Peyer's patch (tissue), 4 donors: Measurements from ENCODE around the gene SSTR3. TPM values are rescaled to one million over a fixed set of nuclear protein-coding genes. Genes with fewer than 3 reads are reported as not detected.

Experiments
- DNase-seq, 3 donors: peaks; one replicate each; pipeline ENCODE4 v3.0.0-alpha.2; 2017 to 2019
- H3K27ac ChIP-seq, 4 donors: fragments of 200-600 bp; sonication (generic); one replicate each; pipeline ENCODE4 v1.5.1; 2016 to 2019
- H3K27me3 ChIP-seq, 2 donors: fragments of 200-600 bp; sonication (generic); one replicate each; pipeline ENCODE4 v1.5.1; 2019
- H3K36me3 ChIP-seq, 3 donors: fragments of 200-600 bp; sonication (generic); one replicate each; pipeline ENCODE4 v1.5.1; 2016 to 2019
- H3K4me1 ChIP-seq, 4 donors: fragments of 200-600 bp; sonication (generic); one replicate each; pipeline ENCODE4 v1.5.1; 2016 to 2019
- H3K4me3 ChIP-seq, 4 donors: fragments of 200-600 bp; sonication (generic); 1 replicate in 3 of 4; 2 replicates in 1 of 4; pipeline ENCODE4 v1.5.1; 2016 to 2019; ENCODE audit warnings: mild to moderate bottlenecking in 1 of 4
- H3K9me3 ChIP-seq, 4 donors: fragments of 200-600 bp; sonication (generic); one replicate each; pipeline ENCODE4 v1.5.1; 2016 to 2019; ENCODE audit warnings: mild to moderate bottlenecking in 1 of 4
- POLR2A ChIP-seq, 2 donors: fragments of 450-650 bp; IDR thresholded peaks; one replicate each; pipeline ENCODE4 v1.5.1; 2017; ENCODE audit warnings: antibody characterized with exemption in 2 of 2, mild to moderate bottlenecking in 2 of 2, moderate library complexity in 2 of 2
- small RNA-seq, 2 donors: library from RNA; depleted of rRNA; stranded (forward); fragments of <200 nt; gene quantifications; one replicate each; pipeline ENCODE3, GENCODE V24; 2016
- total RNA-seq, 4 donors: library from RNA; depleted of rRNA; stranded (reverse); fragments of >200 nt; gene quantifications; one replicate each; pipeline ENCODE4 v1.1.0, GENCODE V29; 2016
- TF ChIP-seq, protein P1 (sequence below), 6 experiments: fragments of 450-650 bp in 4 of 6; fragments of 200-600 bp in 2 of 6; sonication (generic) in 1 of 6; IDR thresholded peaks; one replicate each; pipeline ENCODE4 v1.5.1; 2017 to 2019; ENCODE audit warnings: antibody characterized with exemption in 6 of 6, mild to moderate bottlenecking in 3 of 6, moderate library complexity in 1 of 6

The SSTR3 gene
- total RNA-seq, 4 donors from 2014 or later: not detected

DNA sequence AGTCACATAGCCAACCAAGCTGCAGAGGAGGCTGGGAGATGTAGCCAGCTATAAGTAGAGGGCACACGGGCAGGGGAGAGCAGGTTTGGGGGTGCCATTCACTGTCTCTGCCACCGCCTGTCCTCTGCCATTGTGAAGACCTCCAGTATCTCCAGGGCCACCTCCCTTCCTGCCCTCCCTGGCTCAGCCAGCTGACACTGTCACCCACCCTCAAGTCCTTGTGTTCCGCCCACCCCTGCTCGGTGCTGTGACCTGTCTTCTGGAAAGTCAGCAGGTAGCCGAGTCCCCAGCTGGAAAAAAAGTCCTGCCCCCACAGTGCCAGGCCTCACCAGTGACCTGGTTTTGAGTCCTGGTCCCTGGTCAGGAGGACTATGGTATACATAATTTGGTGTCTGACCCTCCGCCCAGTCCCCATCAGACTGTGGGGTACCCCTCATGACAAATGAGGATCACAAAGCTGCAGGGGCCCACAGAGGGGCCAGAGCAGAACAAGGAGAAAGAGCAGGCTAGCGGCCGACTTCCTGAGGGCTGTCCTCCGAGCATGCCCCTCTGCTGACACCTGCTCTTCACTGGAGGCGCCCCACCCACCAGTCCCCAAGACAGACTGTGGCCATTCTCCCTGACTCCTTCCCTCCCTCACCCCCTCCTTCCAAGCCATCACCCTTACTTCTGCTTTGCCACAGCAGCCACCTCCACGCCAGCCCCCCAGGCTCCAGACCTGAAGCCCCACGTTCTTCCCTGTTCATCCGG, 55.4 kb downstream of the SSTR3 start:
- Histone ChIP-seq H3K4me1 (peaks cover 0 to under 1% (median 0%) of the 10 kb centered on the region in 4 donors), H3K27ac (no peak overlapping the region), H3K27me3 (no peaks in the 10 kb centered on the region), H3K4me3 (no peak overlapping the region), H3K9me3 (peaks cover 0 to 5% (median 0%) of the 10 kb centered on the region in 4 donors), H3K36me3 (no peaks in the 10 kb centered on the region)
- no peak for TF ChIP-seq POLR2A (IDR thresholded peaks at IDR 0.05)
- TF ChIP-seq, protein P1, sequence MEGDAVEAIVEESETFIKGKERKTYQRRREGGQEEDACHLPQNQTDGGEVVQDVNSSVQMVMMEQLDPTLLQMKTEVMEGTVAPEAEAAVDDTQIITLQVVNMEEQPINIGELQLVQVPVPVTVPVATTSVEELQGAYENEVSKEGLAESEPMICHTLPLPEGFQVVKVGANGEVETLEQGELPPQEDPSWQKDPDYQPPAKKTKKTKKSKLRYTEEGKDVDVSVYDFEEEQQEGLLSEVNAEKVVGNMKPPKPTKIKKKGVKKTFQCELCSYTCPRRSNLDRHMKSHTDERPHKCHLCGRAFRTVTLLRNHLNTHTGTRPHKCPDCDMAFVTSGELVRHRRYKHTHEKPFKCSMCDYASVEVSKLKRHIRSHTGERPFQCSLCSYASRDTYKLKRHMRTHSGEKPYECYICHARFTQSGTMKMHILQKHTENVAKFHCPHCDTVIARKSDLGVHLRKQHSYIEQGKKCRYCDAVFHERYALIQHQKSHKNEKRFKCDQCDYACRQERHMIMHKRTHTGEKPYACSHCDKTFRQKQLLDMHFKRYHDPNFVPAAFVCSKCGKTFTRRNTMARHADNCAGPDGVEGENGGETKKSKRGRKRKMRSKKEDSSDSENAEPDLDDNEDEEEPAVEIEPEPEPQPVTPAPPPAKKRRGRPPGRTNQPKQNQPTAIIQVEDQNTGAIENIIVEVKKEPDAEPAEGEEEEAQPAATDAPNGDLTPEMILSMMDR (IDR thresholded peaks at IDR 0.05): no peak
- DNase-seq: no peak

DNA sequence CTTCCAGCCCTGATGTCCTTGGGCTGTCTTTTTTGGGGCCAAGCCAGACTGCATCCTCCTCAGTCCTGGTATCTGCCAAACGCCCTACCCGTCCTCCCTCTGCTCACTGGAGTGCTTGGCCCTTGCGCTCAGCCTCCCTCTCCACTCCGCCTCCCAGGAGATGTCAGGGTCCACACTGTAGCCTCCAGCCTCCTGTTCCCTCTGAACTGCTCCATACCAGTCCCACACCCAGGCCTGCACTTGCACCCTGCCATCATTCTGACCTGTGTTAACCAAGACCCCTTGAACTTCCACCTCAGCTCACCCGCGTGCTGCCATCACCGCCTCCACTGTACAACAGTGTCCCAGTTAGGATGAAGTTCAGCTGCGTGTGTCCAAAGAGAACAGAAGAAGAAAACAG, 56.3 kb downstream of the SSTR3 start:
- no peaks in the 10 kb centered on the region for H3K9me3 ChIP-seq
- H3K27ac ChIP-seq: no peak overlapping the region
- DNase-seq: no peak
- no peaks in the 10 kb centered on the region for H3K27me3 ChIP-seq
- no peak for TF ChIP-seq POLR2A (IDR thresholded peaks at IDR 0.05)
- TF ChIP-seq, protein P1 (IDR thresholded peaks at IDR 0.05): no peak
- no peak overlapping the region for H3K4me3 ChIP-seq
- H3K36me3 ChIP-seq: no peaks in the 10 kb centered on the region
- H3K4me1 ChIP-seq: no peaks in the 10 kb centered on the region

DNA sequence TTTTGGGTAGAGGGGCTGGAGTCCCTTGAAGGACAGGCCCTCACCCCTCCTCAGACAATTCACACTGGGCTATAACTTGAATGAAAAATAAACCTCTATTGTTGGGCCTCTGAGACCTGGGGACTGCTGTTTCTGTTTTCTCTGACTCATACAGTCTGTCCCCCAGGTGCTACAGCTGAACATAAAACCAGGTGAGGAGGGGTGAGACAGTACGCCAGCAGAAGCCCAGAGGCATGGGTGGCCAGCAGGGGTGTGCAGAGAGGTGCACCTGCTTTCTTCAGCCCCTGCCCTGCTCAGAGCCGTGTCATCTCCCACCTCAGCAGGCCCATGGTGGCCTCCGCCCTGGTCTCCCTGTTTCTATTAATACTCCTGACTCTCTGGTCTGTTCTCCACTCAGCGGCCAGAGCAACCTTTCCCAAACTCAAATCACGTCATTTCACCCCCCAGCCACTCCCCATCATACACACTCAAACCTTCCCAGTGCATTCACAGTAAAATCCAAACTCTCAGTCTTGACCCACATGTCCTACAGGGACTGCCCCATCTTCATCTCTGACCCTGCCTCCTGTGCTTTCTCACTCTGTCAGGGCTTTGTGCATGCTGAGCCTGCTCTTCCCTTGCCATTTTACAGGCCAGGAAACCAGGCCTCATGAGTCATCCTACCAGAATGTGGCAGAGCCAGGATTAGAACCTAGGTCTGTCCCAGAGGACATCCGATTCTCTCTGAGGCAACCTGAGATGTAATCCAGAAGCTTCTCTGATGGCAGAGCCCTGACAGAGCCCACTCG, 57.2 kb downstream of the SSTR3 start:
- no peaks in the 10 kb centered on the region for H3K4me1 ChIP-seq
- no peak overlapping the region for H3K27ac ChIP-seq
- no peaks in the 10 kb centered on the region for H3K9me3 ChIP-seq
- no peak overlapping the region for H3K4me3 ChIP-seq
- H3K36me3 ChIP-seq: no peaks in the 10 kb centered on the region
- no peak for DNase-seq
- H3K27me3 ChIP-seq: no peaks in the 10 kb centered on the region
- TF ChIP-seq, protein P1 (IDR thresholded peaks at IDR 0.05): no peak
- TF ChIP-seq POLR2A (IDR thresholded peaks at IDR 0.05): no peak

Small RNA genes lying within 50 kb of the gene (small RNA-seq; reads per million reads assigned to genes)
- gene Z82188.1: 0 reads per million in 2 donors

Other genes with a start within 250 kb of the SSTR3 start
- 100 to 1,000 TPM in 3 of 4 donors, 10 to 100 TPM in 1; 93.3 to 485 (median 249) TPM for gene TST, start 193.0 kb downstream of the SSTR3 start, total RNA-seq
- gene MPST, start 192.7 kb downstream of the SSTR3 start, total RNA-seq: 100 to 1,000 TPM; 128 to 498 (median 394) TPM
- gene KCTD17, start 160.7 kb downstream of the SSTR3 start, total RNA-seq: 10 to 100 TPM in 3 of 4 donors, 1 to 10 TPM in 1; 9.5 to 30.5 (median 13.5) TPM
- under 1 TPM in 2 of 4 donors, not detected in 2; 0.27 to 0.88 TPM for gene TMPRSS6, start 102.8 kb downstream of the SSTR3 start, total RNA-seq
- 1 to 10 TPM; 1.5 to 7.0 (median 5.0) TPM for gene IL2RB, start 62.6 kb downstream of the SSTR3 start, total RNA-seq
- gene C1QTNF6, start 24.2 kb downstream of the SSTR3 start, total RNA-seq: 1 to 10 TPM; 3.9 to 9.4 (median 5.9) TPM
- gene RAC2, start 31.8 kb upstream of the SSTR3 start, total RNA-seq: 100 to 1,000 TPM in 1 of 4 donors, 10 to 100 TPM in 3; 10.0 to 124 (median 20.6) TPM
- gene CYTH4, start 70.0 kb upstream of the SSTR3 start, total RNA-seq: 10 to 100 TPM; 13.5 to 75.9 (median 22.5) TPM
- gene ELFN2, start 215.0 kb upstream of the SSTR3 start, total RNA-seq: under 1 TPM in 1 of 4 donors, not detected in 3; under 0.01 TPM